HEK293T (cell line): ENCODE results near the gene NUMB.

Source experiments
- CTCF ChIA-PET: fragments of 350-600 bp; formaldehyde crosslinking; extraction: SDS; loops from one replicate; lab custom pipeline; 2021; ENCODE audit warnings: antibody characterized with exemption, inconsistent platforms; lab: Yijun Ruan, JAX
- POLR2A ChIA-PET: fragments of 350-600 bp; formaldehyde crosslinking; extraction: SDS; loops from one replicate; lab custom pipeline; 2020; ENCODE audit warnings: antibody characterized with exemption, inconsistent platforms; lab: Yijun Ruan, JAX
- DNase-seq: peaks from one replicate; pipeline ENCODE4 v3.0.0; 2012; ENCODE audit warnings: mixed read lengths; ENCODE audit errors: extremely low spot score
- ARNT ChIP-seq: fragments of 450-650 bp; IDR thresholded peaks from 2 replicates; pipeline ENCODE4 v1.6.1; 2017; ENCODE audit warnings: mild to moderate bottlenecking
- BHLHE40 ChIP-seq: fragments of 450-650 bp; IDR thresholded peaks from 2 replicates; pipeline ENCODE4 v1.6.1; 2016; ENCODE audit warnings: mild to moderate bottlenecking, moderate library complexity, borderline replicate concordance
- CTBP1 ChIP-seq: fragments of 450-650 bp; IDR thresholded peaks from 2 replicates; pipeline ENCODE4 v1.6.1; 2016; ENCODE audit warnings: borderline replicate concordance
- ELF4 ChIP-seq: fragments of 450-650 bp; IDR thresholded peaks from 2 replicates; pipeline ENCODE4 v1.6.1; 2017; ENCODE audit warnings: antibody characterized with exemption
- FOXA1 ChIP-seq: fragments of 450-650 bp; IDR thresholded peaks from 2 replicates; pipeline ENCODE4 v1.6.1; 2016; ENCODE audit warnings: mild to moderate bottlenecking
- FOXK2 ChIP-seq: fragments of 450-650 bp; IDR thresholded peaks from 2 replicates; pipeline ENCODE4 v1.6.1; 2016; ENCODE audit warnings: mild to moderate bottlenecking
- FOXM1 ChIP-seq: fragments of 450-650 bp; IDR thresholded peaks from 2 replicates; pipeline ENCODE4 v1.6.1; 2017; ENCODE audit warnings: mild to moderate bottlenecking, borderline replicate concordance
- HDGF ChIP-seq: fragments of 450-650 bp; IDR thresholded peaks from 2 replicates; pipeline ENCODE4 v1.6.1; 2017; ENCODE audit warnings: antibody characterized with exemption, borderline replicate concordance
- L3MBTL2 ChIP-seq: fragments of 450-650 bp; conservative IDR thresholded peaks from 2 replicates; pipeline ENCODE4 v1.6.1; 2016; ENCODE audit warnings: mild to moderate bottlenecking
- LEF1 ChIP-seq: fragments of 450-650 bp; IDR thresholded peaks from 2 replicates; pipeline ENCODE4 v1.6.1; 2017; ENCODE audit warnings: mild to moderate bottlenecking, borderline replicate concordance
- NFRKB ChIP-seq: fragments of 450-650 bp; IDR thresholded peaks from 2 replicates; pipeline ENCODE4 v1.6.1; 2016; ENCODE audit warnings: mild to moderate bottlenecking, moderate library complexity
- PKNOX1 ChIP-seq: fragments of 450-650 bp; IDR thresholded peaks from 2 replicates; pipeline ENCODE4 v1.6.1; 2016
- SP1 ChIP-seq: fragments of 450-650 bp; IDR thresholded peaks from 2 replicates; pipeline ENCODE4 v1.6.1; 2017
- SUZ12 ChIP-seq: fragments of 450-650 bp; IDR thresholded peaks from 2 replicates; pipeline ENCODE4 v1.6.1; 2016; ENCODE audit warnings: mild to moderate bottlenecking
- TARDBP ChIP-seq: fragments of 450-650 bp; IDR thresholded peaks from 2 replicates; pipeline ENCODE4 v1.6.1; 2016
- ZNF384 ChIP-seq: fragments of 450-650 bp; IDR thresholded peaks from 2 replicates; pipeline ENCODE4 v1.6.1; 2016

The NUMB gene

GRCh38 chr14:73459959-73460358 lies 1.6 kb upstream of the NUMB start:
- TF ChIP-seq SUZ12 (no peak), ELF4 (no peak), TARDBP (no peak), ZNF384 (no peak), NFRKB (no peak), CTBP1 (no peak), PKNOX1 (no peak), LEF1 (no peak), FOXM1 (no peak), BHLHE40 (no peak)
- CTCF ChIA-PET = interaction anchor here (0.7 kb wide), 1 partner anchor 164 kb away, joined by 8 read pairs; no protein-coding TSS in a partner anchor
- no peak for DNase-seq
- POLR2A ChIA-PET = interaction anchor here (1.2 to 1.7 kb wide), 2 partner anchors 110 to 284 kb away, joined by 3 to 7 read pairs; no protein-coding TSS in a partner anchor

GRCh38 chr14:73457924-73458182 lies 493 bp downstream of the NUMB start:
- ChIA-PET CTCF (no interaction called here), POLR2A (interaction anchor here (0.8 to 3.0 kb wide), 12 partner anchors 15 to 431 kb away, joined by 3 to 11 read pairs (median 4); partner anchors contain the start of genes ACOT2, RBM25, RIOX1 and ZFYVE1)
- no peak for DNase-seq
- TF ChIP-seq SP1 (no peak), ELF4 (no peak)

DNA sequence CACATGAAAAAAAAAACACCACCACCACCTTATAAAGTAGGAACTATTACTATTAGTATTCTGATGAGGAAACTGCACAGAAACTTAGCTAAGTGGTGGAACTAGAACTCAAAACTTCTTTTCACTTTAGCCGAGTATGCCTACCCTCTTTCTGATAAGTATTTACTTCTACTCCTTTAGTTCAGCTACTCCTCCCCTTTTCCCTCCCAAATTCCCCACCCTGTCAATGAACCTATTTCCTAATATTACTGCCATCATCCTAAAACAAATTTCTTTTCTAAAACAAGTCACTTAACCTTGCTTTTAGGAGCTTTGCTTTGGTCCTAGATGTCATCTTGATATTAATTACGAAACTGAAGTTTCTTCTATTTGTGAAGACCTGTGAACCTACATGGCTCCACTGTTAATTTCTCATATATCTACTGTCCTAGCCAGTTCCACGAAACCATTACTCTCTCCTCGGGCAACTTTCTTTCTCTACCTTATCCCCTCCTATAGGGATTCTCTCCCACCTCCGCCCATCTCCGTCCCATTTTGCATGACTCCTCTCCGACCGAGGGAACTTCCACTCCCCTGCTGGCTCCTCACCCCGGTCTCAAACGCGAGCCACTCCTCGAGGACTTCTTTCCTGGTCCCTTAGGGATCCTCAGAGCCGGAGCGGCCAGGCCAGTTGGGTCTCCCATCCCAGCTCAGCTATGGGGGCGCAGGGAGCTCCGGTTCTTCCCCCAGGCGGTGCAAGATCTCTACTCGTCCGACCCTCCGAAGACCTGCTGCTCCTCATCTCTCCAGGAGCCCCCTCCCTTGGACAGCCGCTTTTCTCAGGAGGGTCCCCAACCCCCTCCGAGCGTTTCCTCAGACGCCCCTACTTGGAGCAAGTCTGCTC lies 1.1 kb downstream of the NUMB start:
- POLR2A ChIA-PET = interaction anchor here (1.1 to 3.0 kb wide), 4 partner anchors 14 to 162 kb away, joined by 3 to 11 read pairs (median 7); no protein-coding TSS in a partner anchor
- TF ChIP-seq BHLHE40 = no peak
- no peak for TF ChIP-seq FOXM1
- TF ChIP-seq FOXA1 = no peak
- TF ChIP-seq HDGF = no peak
- no peak for TF ChIP-seq ELF4
- TF ChIP-seq SP1 = no peak
- TF ChIP-seq L3MBTL2 = no peak
- no peak for TF ChIP-seq SUZ12
- no peak for TF ChIP-seq FOXK2
- no peak for TF ChIP-seq PKNOX1
- TF ChIP-seq ZNF384 = no peak
- no peak for TF ChIP-seq LEF1
- TF ChIP-seq TARDBP = no peak
- no peak for TF ChIP-seq ARNT
- no peak for TF ChIP-seq CTBP1
- no peak for TF ChIP-seq NFRKB
- CTCF ChIA-PET = interaction anchor here (0.6 kb wide), 1 partner anchor 60 kb away, joined by 5 read pairs; no protein-coding TSS in a partner anchor
- no peak for DNase-seq

DNA sequence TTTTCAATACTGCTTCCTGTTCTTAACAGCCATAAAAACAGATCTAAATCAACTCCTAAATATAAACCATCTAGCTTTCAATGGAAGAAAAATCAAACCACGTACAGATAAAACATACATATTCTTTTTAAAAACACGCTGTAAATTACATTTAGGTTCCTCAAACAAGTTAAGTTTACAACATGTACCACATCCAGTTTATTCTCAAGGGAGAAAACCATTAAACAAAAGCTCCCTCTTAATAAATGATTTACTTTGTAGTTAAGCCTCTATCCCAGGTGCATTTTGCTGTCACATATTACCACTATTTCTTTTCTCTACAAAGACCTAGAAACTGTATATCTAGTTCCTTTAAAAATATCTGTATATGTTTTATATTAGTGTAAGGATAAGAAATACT lies 3.1 kb downstream of the NUMB start:
- CTCF ChIA-PET = no interaction called here
- no peak for DNase-seq
- TF ChIP-seq LEF1 = no peak
- TF ChIP-seq NFRKB = no peak
- TF ChIP-seq ZNF384 = no peak
- TF ChIP-seq TARDBP = no peak
- no peak for TF ChIP-seq FOXK2
- POLR2A ChIA-PET = no interaction called here

DNA sequence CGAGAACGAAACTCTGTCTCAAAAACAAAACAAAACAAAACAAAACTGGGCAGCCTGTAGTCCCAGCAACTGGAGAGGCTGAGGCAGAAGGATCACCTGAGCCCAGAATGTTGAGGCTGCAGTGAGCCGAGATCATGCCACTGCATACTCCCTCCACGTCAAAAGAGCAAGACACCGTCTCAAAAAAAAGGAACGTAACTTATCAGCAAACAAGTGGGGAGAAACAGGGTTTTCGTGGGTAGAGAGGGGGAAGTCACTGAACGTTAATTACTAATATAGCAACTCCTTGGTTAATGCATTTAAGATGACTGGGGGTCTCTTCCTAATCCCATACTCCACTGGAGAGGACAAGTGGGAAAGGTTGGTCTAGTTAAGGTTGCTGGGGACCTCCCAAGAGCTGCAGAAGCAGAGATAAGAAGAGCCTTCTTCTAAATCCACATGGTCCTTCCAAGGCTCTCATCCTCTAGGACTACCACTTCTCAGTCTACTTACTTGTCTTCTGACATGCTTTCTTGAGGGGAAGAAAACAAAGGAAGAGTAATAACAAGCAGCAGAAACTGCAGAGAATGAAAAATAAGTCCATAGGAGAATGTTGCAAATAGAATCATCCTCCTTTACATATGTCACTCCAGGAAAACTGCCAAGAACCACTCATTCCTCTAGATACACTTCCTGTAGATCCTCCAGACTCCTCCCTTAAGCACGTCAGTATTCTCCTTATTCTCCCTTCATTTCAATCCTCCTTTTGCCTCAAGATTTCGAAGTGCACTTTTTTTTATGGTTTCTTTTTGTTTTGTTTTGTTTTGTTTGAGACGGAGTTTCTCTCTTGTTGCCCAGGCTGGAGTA lies 5.8 kb downstream of the NUMB start:
- no peak for DNase-seq
- ChIA-PET CTCF (interaction anchor here (0.6 kb wide), 1 partner anchor 311 kb away, joined by 4 read pairs; no protein-coding TSS in a partner anchor), POLR2A (no interaction called here)
- TF ChIP-seq ELF4 (no peak), NFRKB (no peak), L3MBTL2 (no peak), BHLHE40 (no peak)

GRCh38 chr14:73443758-73444157 lies 14.6 kb downstream of the NUMB start:
- ChIA-PET CTCF (no interaction called here), POLR2A (interaction anchor here (1.9 kb wide), 1 partner anchor 14 kb away, joined by 11 read pairs; the partner anchor contains the start of gene NUMB)
- no peak for DNase-seq
- TF ChIP-seq ARNT (no peak), SUZ12 (no peak), SP1 (no peak), FOXK2 (no peak), NFRKB (no peak), TARDBP (no peak), L3MBTL2 (no peak), LEF1 (no peak), FOXA1 (no peak), ZNF384 (no peak), FOXM1 (no peak), PKNOX1 (no peak), ELF4 (no peak), CTBP1 (no peak), BHLHE40 (no peak), HDGF (no peak)
